Tibial nerve (tissue), 4 donors: Measurements from ENCODE around the gene PTOV1.

Experiments used
- CTCF ChIP-seq, 5 experiments: fragments of 200-600 bp in 3 of 5; fragments of 450-650 bp in 2 of 5; sonication (generic) in 3 of 5; IDR thresholded peaks; one replicate each; pipeline ENCODE4 v1.5.1; 2016 to 2019; ENCODE audit warnings: antibody characterized with exemption in 5 of 5, mild to moderate bottlenecking in 3 of 5, moderate library complexity in 2 of 5
- EP300 ChIP-seq, 2 donors: sonication (generic); formaldehyde crosslinking; IDR thresholded peaks; one replicate each; pipeline ENCODE4 v1.6.1; 2017; ENCODE audit warnings: antibody characterized with exemption in 2 of 2, mild to moderate bottlenecking in 1 of 2
- POLR2A ChIP-seq, 2 donors: fragments of 450-650 bp; IDR thresholded peaks; one replicate each; pipeline ENCODE4 v1.6.1; 2017; ENCODE audit warnings: antibody characterized with exemption in 2 of 2, mild to moderate bottlenecking in 2 of 2, moderate library complexity in 2 of 2

- TF ChIP-seq POLR2A (IDR thresholded peaks at IDR 0.05) (no peak), CTCF (IDR thresholded peaks at IDR 0.05) (no peak), EP300 (IDR thresholded peaks at IDR 0.05) (no peak)
Measured at GRCh38 chr19:49891393-49891792, 40.4 kb downstream of the PTOV1 start.
